Vagina (tissue), 2 donors: ENCODE results near the gene MZT1.

ENCODE experiments used
- CTCF ChIP-seq, 3 experiments: fragments of 450-650 bp in 2 of 3; fragments of 200-600 bp in 1 of 3; sonication (generic) in 1 of 3; IDR thresholded peaks; one replicate each; pipeline ENCODE4 v1.5.1; 2017 to 2019; ENCODE audit warnings: antibody characterized with exemption in 3 of 3, mild to moderate bottlenecking in 2 of 3, moderate library complexity in 2 of 3
- POLR2A ChIP-seq, 2 donors: fragments of 450-650 bp; IDR thresholded peaks; one replicate each; pipeline ENCODE4 v1.6.1; 2017; ENCODE audit warnings: antibody characterized with exemption in 2 of 2, mild to moderate bottlenecking in 2 of 2, moderate library complexity in 2 of 2
- POLR2AphosphoS5 ChIP-seq, 2 donors: sonication (generic); formaldehyde crosslinking; IDR thresholded peaks; one replicate each; pipeline ENCODE4 v1.9.0; 2017; ENCODE audit warnings: antibody characterized with exemption in 2 of 2, mild to moderate bottlenecking in 2 of 2, low read depth in 1 of 2; ENCODE audit not compliant: insufficient read depth in 1 of 2

GRCh38 chr13:72763411-72763810, 36.0 kb upstream of the MZT1 start:
- no peak for TF ChIP-seq CTCF (IDR thresholded peaks at IDR 0.05)
- TF ChIP-seq POLR2A (IDR thresholded peaks at IDR 0.05): no peak
- no peak for TF ChIP-seq POLR2AphosphoS5 (IDR thresholded peaks at IDR 0.05; ENCODE audit: insufficient read depth in 1 of 2, low read depth in 1 of 2)
